ENCODE data around the gene ELP5. TPM values are rescaled to one million over a fixed set of nuclear protein-coding genes. Genes with fewer than 3 reads are reported as not detected.

The ELP5 gene
- polyA plus RNA-seq, 3 donors: 36.1 to 49.5 (median 44.1) TPM

DNA sequence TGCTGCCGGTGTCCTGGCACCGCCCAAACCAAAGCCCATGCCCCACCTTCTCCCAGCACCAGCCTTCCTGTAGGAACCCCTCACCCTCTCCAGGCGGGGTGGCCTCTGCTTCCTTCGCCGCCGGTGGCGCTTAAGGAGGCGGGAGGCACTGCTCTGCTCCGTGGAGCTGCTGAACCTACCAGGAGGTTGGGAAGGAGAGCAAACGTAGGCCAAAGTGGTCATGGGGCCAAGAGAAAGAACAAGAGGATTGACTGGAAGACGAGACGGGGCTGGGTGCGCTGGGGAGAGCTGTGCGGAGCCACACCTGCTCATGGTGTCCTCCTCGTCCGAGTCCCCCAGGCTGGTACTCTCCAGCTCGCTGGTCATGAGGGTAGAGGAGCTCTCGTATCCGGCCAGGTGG lies 22.5 kb upstream of the ELP5 start:
- Histone ChIP-seq H3K4me1 (ENCODE audit: control insufficient read depth in 1 of 2, insufficient read depth in 2 of 2, low read length in 2 of 2) (peaks cover 21 to 28% of the 10 kb centered on the region in 2 donors), H3K79me2 (ENCODE audit: insufficient read depth, low read length) (peaks cover 39% of the 10 kb centered on the region), H4K20me1 (ENCODE audit: insufficient read depth, low read length) (peaks cover 8% of the 10 kb centered on the region), H3K9ac (ENCODE audit: insufficient read depth, low read length, poor library complexity, severe bottlenecking) (no peak overlapping the region), H2AFZ (ENCODE audit: insufficient read depth, low read depth, low read length, poor library complexity, severe bottlenecking) (no peak overlapping the region), H3K27ac (ENCODE audit: low read depth in 1 of 2, low read length in 2 of 2) (no peak overlapping the region), H3K27me3 (ENCODE audit: control insufficient read depth in 2 of 2, insufficient read depth in 2 of 2, low read length in 2 of 2) (no peaks in the 10 kb centered on the region), H3K9me3 (replicated peaks in 1 of 2; ENCODE audit: control insufficient read depth in 1 of 2, insufficient read depth in 1 of 2, low read length in 2 of 2) (no peaks in the 10 kb centered on the region), H3K36me3 (replicated peaks in 1 of 2; ENCODE audit: control insufficient read depth in 1 of 2, insufficient read depth in 2 of 2, low read length in 2 of 2) (peaks cover 38 to 63% of the 10 kb centered on the region in 2 donors), H3K4me2 (replicated peaks; ENCODE audit: extremely low read depth, low read length, poor library complexity, severe bottlenecking) (no peak overlapping the region), H3K4me3 (replicated peaks in 1 of 3; ENCODE audit: low read depth in 2 of 3, low read length in 3 of 3) (no peak overlapping the region)
- Mint-ChIP-seq H3K36me3 (peaks cover 51 to 61% of the 10 kb centered on the region in 2 donors), H3K27ac (no peak overlapping the region), H3K27me3 (ENCODE audit: low read depth in 3 of 3) (peaks cover 0 to 2% (median 0%) of the 10 kb centered on the region in 3 donors), H3K4me3 (no peak overlapping the region), H3K9me3 (no peaks in the 10 kb centered on the region), H3K4me1 (peaks cover 23% of the 10 kb centered on the region)
- intact Hi-C loops (cut with micrococcal nuclease): no loop called here
- 100% methylated on average over 8 of the region's 19 CpGs for WGBS (ENCODE audit: insufficient coverage)
- no peak for DNase-seq
- TF ChIP-seq, protein P1, sequence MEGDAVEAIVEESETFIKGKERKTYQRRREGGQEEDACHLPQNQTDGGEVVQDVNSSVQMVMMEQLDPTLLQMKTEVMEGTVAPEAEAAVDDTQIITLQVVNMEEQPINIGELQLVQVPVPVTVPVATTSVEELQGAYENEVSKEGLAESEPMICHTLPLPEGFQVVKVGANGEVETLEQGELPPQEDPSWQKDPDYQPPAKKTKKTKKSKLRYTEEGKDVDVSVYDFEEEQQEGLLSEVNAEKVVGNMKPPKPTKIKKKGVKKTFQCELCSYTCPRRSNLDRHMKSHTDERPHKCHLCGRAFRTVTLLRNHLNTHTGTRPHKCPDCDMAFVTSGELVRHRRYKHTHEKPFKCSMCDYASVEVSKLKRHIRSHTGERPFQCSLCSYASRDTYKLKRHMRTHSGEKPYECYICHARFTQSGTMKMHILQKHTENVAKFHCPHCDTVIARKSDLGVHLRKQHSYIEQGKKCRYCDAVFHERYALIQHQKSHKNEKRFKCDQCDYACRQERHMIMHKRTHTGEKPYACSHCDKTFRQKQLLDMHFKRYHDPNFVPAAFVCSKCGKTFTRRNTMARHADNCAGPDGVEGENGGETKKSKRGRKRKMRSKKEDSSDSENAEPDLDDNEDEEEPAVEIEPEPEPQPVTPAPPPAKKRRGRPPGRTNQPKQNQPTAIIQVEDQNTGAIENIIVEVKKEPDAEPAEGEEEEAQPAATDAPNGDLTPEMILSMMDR (IDR thresholded peaks at IDR 0.05): no peak

DNA sequence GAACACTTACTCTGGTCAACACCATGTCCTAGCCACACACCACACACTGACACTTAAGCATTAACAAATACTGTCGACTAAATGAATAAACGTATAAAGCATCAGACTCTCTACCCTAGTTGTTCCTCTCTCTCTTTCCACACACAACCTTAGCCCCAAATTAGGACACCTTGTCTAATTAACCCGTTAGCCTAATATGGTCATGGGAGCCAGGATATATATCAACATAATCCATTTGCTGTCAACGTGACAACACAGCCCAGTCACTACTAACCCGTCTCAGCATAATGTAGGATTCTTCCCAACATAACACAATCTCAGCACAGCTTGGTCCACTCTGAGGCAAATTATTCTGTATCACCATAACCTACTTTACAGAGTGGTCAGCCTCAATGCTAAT lies 19.9 kb upstream of the ELP5 start:
- no peaks in the 10 kb centered on the region for H3K27me3 ChIP-seq (ENCODE audit: control insufficient read depth in 2 of 2, insufficient read depth in 2 of 2, low read length in 2 of 2)
- Mint-ChIP-seq H3K4me3 (no peak overlapping the region), H3K9me3 (peaks cover 0 to 1% (median 0%) of the 10 kb centered on the region in 7 donors), H3K36me3 (peaks cover 55 to 61% of the 10 kb centered on the region in 2 donors), H3K27ac (no peak overlapping the region), H3K27me3 (ENCODE audit: low read depth in 3 of 3) (peaks cover 0 to 2% (median 0%) of the 10 kb centered on the region in 3 donors), H3K4me1 (peaks cover 49% of the 10 kb centered on the region)
- DNase-seq: no peak
- H3K9me3 ChIP-seq (replicated peaks in 1 of 2; ENCODE audit: control insufficient read depth in 1 of 2, insufficient read depth in 1 of 2, low read length in 2 of 2): no peaks in the 10 kb centered on the region
- H2AFZ ChIP-seq (ENCODE audit: insufficient read depth, low read depth, low read length, poor library complexity, severe bottlenecking): no peak overlapping the region
- peaks cover 35 to 58% of the 10 kb centered on the region in 2 donors for H3K36me3 ChIP-seq (replicated peaks in 1 of 2; ENCODE audit: control insufficient read depth in 1 of 2, insufficient read depth in 2 of 2, low read length in 2 of 2)
- peaks cover 45 to 54% of the 10 kb centered on the region in 2 donors for H3K4me1 ChIP-seq (ENCODE audit: control insufficient read depth in 1 of 2, insufficient read depth in 2 of 2, low read length in 2 of 2)
- peaks cover 29% of the 10 kb centered on the region for H4K20me1 ChIP-seq (ENCODE audit: insufficient read depth, low read length)
- TF ChIP-seq, protein P1 (IDR thresholded peaks at IDR 0.05): no peak
- H3K4me2 ChIP-seq (replicated peaks; ENCODE audit: extremely low read depth, low read length, poor library complexity, severe bottlenecking): no peak overlapping the region
- WGBS (ENCODE audit: insufficient coverage): 98% methylated on average over 5 of the region's 5 CpGs
- no peak overlapping the region for H3K27ac ChIP-seq (ENCODE audit: low read depth in 1 of 2, low read length in 2 of 2)
- peaks cover 54% of the 10 kb centered on the region for H3K79me2 ChIP-seq (ENCODE audit: insufficient read depth, low read length)
- H3K9ac ChIP-seq (ENCODE audit: insufficient read depth, low read length, poor library complexity, severe bottlenecking): no peak overlapping the region
- H3K4me3 ChIP-seq (replicated peaks in 1 of 3; ENCODE audit: low read depth in 2 of 3, low read length in 3 of 3): no peak overlapping the region
- intact Hi-C loops (cut with micrococcal nuclease): loop anchor here in 1 of 2 donors (10.0 kb wide), 1 partner anchor 253 kb away; the partner anchor contains the start of genes POLR2A and SLC35G6
